ENCODE results near the gene AIG1. TPM values are rescaled to one million over a fixed set of nuclear protein-coding genes. Genes with fewer than 3 reads are reported as not detected.

AIG1 gene
- total RNA-seq, 1 experiment from 2014 or later: 2.2 TPM

DNA sequence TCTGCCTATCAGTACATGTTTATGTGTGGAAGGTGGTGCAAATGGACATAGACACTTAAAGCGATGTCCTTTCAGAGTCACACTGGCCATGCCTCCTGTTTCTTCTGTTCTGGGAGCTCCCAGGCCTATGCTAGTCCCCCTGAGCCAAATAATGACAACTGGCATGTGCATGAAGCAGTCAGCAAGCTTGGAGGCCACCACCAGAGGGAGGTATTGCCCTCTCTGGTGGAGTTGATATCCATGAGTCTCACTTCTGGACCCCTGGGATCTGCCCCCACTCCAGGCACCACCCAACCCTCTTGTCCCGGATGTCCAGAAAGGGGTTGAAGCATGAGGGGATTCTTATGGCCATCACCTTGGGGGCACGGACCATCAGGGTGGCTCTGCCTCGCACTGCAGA, 172.2 kb downstream of the AIG1 start:
- CTCF ChIA-PET: interaction anchor here (1.0 kb wide), 1 partner anchor 195 kb away, joined by 3 read pairs; no protein-coding TSS in a partner anchor
- Histone ChIP-seq H3K27ac (ENCODE audit: low read depth, low read length, poor library complexity, severe bottlenecking) (no peak overlapping the region), H3K4me3 (ENCODE audit: low read depth, low read length, poor library complexity, severe bottlenecking) (no peak overlapping the region), H3K4me1 (ENCODE audit: insufficient read depth, low read length, poor library complexity, severe bottlenecking) (no peaks in the 10 kb centered on the region), H3K9me3 (ENCODE audit: low read depth, low read length, poor library complexity, severe bottlenecking) (no peaks in the 10 kb centered on the region), H3K36me3 (ENCODE audit: insufficient read depth, low read length, poor library complexity, severe bottlenecking) (no peaks in the 10 kb centered on the region), H3K27me3 (replicated peaks; ENCODE audit: insufficient read depth, low read depth, low read length, poor library complexity) (no peaks in the 10 kb centered on the region)
- DNase-seq (ENCODE audit: low spot score): peak; percentile 42
- intact Hi-C loops (cut with micrococcal nuclease; ENCODE audit: unreplicated experiment): loop anchor here (5.0 kb wide), 1 partner anchor 194 kb away; no protein-coding TSS in a partner anchor
- POLR2A ChIA-PET (ENCODE audit: low non-redundant PET): no interaction called here
- no peak for TF ChIP-seq EZH2 (IDR thresholded peaks at IDR 0.05; ENCODE audit: borderline replicate concordance, low read depth, low read length, poor library complexity, severe bottlenecking)
- TF ChIP-seq, protein P1, sequence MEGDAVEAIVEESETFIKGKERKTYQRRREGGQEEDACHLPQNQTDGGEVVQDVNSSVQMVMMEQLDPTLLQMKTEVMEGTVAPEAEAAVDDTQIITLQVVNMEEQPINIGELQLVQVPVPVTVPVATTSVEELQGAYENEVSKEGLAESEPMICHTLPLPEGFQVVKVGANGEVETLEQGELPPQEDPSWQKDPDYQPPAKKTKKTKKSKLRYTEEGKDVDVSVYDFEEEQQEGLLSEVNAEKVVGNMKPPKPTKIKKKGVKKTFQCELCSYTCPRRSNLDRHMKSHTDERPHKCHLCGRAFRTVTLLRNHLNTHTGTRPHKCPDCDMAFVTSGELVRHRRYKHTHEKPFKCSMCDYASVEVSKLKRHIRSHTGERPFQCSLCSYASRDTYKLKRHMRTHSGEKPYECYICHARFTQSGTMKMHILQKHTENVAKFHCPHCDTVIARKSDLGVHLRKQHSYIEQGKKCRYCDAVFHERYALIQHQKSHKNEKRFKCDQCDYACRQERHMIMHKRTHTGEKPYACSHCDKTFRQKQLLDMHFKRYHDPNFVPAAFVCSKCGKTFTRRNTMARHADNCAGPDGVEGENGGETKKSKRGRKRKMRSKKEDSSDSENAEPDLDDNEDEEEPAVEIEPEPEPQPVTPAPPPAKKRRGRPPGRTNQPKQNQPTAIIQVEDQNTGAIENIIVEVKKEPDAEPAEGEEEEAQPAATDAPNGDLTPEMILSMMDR (conservative IDR thresholded peaks at IDR 0.05; ENCODE audit: low read depth, low read length): peak; percentile 66
- BruUV-seq (replicated peaks): no TSS peak

DNA sequence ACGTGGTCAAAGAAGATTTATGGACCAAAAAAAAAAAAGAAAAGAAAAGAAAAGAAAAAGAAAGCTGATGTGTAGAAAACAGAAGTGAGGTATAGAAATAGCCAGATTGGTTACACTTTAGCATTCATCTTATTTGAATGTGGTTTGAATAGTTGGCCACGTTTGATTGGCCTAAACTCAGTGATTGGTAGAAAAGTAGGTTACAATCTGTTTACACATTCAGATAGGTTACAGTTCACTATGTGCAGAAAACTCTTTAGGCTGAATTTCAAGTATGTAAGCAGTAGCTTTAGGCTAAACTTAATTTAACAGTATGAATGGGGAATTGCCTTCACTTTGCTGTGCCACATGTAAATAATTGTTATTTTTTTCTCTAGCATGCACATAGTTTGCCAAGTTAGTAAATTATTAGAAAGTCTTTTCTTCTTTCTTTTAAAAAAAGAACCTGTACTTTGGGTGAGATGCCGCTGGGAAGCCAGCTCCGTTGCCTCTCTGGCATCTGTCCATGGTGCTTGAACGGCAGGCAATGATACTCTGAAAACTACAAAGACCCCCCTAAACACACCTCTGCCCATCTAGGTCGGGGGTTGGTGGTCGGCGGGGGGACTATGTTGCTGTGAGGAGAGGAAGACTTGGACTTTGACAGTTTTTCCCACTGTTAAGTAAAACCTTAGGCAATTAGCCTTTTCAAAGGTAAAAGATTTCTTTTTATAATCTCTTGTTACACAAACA, 173.0 kb downstream of the AIG1 start:
- Histone ChIP-seq H3K27ac (ENCODE audit: low read depth, low read length, poor library complexity, severe bottlenecking) (no peak overlapping the region), H3K36me3 (ENCODE audit: insufficient read depth, low read length, poor library complexity, severe bottlenecking) (no peaks in the 10 kb centered on the region), H3K4me3 (ENCODE audit: low read depth, low read length, poor library complexity, severe bottlenecking) (no peak overlapping the region), H3K4me1 (ENCODE audit: insufficient read depth, low read length, poor library complexity, severe bottlenecking) (no peaks in the 10 kb centered on the region), H3K27me3 (replicated peaks; ENCODE audit: insufficient read depth, low read depth, low read length, poor library complexity) (no peaks in the 10 kb centered on the region), H3K9me3 (ENCODE audit: low read depth, low read length, poor library complexity, severe bottlenecking) (no peaks in the 10 kb centered on the region)
- intact Hi-C loops (cut with micrococcal nuclease; ENCODE audit: unreplicated experiment): loop anchor here (5.0 kb wide), 1 partner anchor 194 kb away; no protein-coding TSS in a partner anchor
- ChIA-PET CTCF (interaction anchor here (0.6 kb wide), 1 partner anchor 627 kb away, joined by 4 read pairs; no protein-coding TSS in a partner anchor), POLR2A (ENCODE audit: low non-redundant PET) (no interaction called here)
- BruUV-seq (replicated peaks): no TSS peak
- TF ChIP-seq, protein P1 (conservative IDR thresholded peaks at IDR 0.05; ENCODE audit: low read depth, low read length): no peak
- no peak for TF ChIP-seq EZH2 (IDR thresholded peaks at IDR 0.05; ENCODE audit: borderline replicate concordance, low read depth, low read length, poor library complexity, severe bottlenecking)
- no peak for DNase-seq (ENCODE audit: low spot score)

DNA sequence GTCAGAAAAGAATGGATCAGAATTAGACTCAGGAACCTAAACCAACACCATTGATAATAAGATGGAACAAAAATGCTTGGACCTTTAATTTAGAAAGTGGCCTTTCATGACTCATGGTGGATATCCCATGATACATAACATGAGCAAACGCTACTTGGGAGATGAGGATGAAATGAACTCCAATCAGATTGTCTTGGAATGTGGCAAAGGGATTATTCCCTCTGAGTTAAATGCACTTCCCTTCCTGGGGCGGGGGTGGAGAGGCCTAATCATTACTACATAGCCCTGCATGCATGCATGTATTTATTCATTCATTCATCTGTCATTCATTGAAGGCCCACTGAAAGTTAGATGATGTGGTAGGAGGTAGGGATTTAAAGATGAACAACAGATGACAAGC, 174.0 kb downstream of the AIG1 start:
- no peak overlapping the region for H3K27ac ChIP-seq (ENCODE audit: low read depth, low read length, poor library complexity, severe bottlenecking)
- DNase-seq (ENCODE audit: low spot score): no peak
- BruUV-seq (replicated peaks): no TSS peak
- no peaks in the 10 kb centered on the region for H3K9me3 ChIP-seq (ENCODE audit: low read depth, low read length, poor library complexity, severe bottlenecking)
- intact Hi-C loops (cut with micrococcal nuclease; ENCODE audit: unreplicated experiment): loop anchor here (5.0 kb wide), 1 partner anchor 193 kb away; no protein-coding TSS in a partner anchor
- ChIA-PET CTCF (no interaction called here), POLR2A (ENCODE audit: low non-redundant PET) (no interaction called here)
- H3K4me3 ChIP-seq (ENCODE audit: low read depth, low read length, poor library complexity, severe bottlenecking): no peak overlapping the region
- H3K36me3 ChIP-seq (ENCODE audit: insufficient read depth, low read length, poor library complexity, severe bottlenecking): no peaks in the 10 kb centered on the region
- H3K4me1 ChIP-seq (ENCODE audit: insufficient read depth, low read length, poor library complexity, severe bottlenecking): no peaks in the 10 kb centered on the region
- TF ChIP-seq, protein P1 (conservative IDR thresholded peaks at IDR 0.05; ENCODE audit: low read depth, low read length): no peak
- no peak for TF ChIP-seq EZH2 (IDR thresholded peaks at IDR 0.05; ENCODE audit: borderline replicate concordance, low read depth, low read length, poor library complexity, severe bottlenecking)
- H3K27me3 ChIP-seq (replicated peaks; ENCODE audit: insufficient read depth, low read depth, low read length, poor library complexity): no peaks in the 10 kb centered on the region

All from A673 (cell line).